ENCODE results near the gene LTA. TPM values are rescaled to one million over a fixed set of nuclear protein-coding genes. Genes with fewer than 3 reads are reported as not detected.

The LTA gene
- polyA plus RNA-seq, 1 of the 3 experiments (the other 2 are of a cell fraction): not detected

- no peaks in the 10 kb centered on the region for H3K36me3 ChIP-seq (replicated peaks in 1 of 2; ENCODE audit: control insufficient read depth in 1 of 2, insufficient read depth in 2 of 2, low read length in 1 of 2)
- no peak for DNase-seq
- 45% methylated on average over 5 of the region's 9 CpGs for WGBS (ENCODE audit: low lambda C conversion rate)
- H3K4me2 ChIP-seq: no peak overlapping the region
- H3K27me3 ChIP-seq (ENCODE audit: insufficient read depth): no peaks in the 10 kb centered on the region
- H2AFZ ChIP-seq (ENCODE audit: low read depth): no peak overlapping the region
- H3K27ac ChIP-seq (ENCODE audit: low read depth in 2 of 2, low read length in 1 of 2): no peak overlapping the region
- no peak for TF ChIP-seq RFX5 (IDR thresholded peaks at IDR 0.05; ENCODE audit: low read length)
- no peak for TF ChIP-seq EP300 (IDR thresholded peaks at IDR 0.05; ENCODE audit: borderline replicate concordance in 1 of 2, low read depth in 1 of 2, low read length in 1 of 2)
- no peak for TF ChIP-seq FOXJ3 (CRISPR knock-in tag; IDR thresholded peaks at IDR 0.05)
- TF ChIP-seq USF1 (IDR thresholded peaks at IDR 0.05; ENCODE audit: borderline replicate concordance, low read depth): no peak
- TF ChIP-seq NRF1 (IDR thresholded peaks at IDR 0.05; ENCODE audit: low read depth, low read length): no peak
- TF ChIP-seq GATA2 (CRISPR knock-in tag; IDR thresholded peaks at IDR 0.05): no peak
- TF ChIP-seq CTCF (IDR thresholded peaks at IDR 0.05): no peak
- TF ChIP-seq JUND (IDR thresholded peaks at IDR 0.05): no peak
- TF ChIP-seq RAD21 (IDR thresholded peaks at IDR 0.05; ENCODE audit: low read length): no peak
- H3F3A ChIP-seq (replicated peaks; ENCODE audit: insufficient read depth): no peaks in the 10 kb centered on the region
- H3K79me2 ChIP-seq (ENCODE audit: insufficient read depth): no peaks in the 10 kb centered on the region
- ChIA-PET POLR2A (no interaction called here), CTCF (interaction anchor here (1.1 to 17.6 kb wide), 3 partner anchors 11 to 38 kb away, joined by 4 to 312 read pairs (median 89); partner anchors contain the start of genes ATP6V1G2, NFKBIL1 and TNF)
- no peak overlapping the region for H3K9ac ChIP-seq
- H3K9me3 ChIP-seq: no peaks in the 10 kb centered on the region
- no peaks in the 10 kb centered on the region for H4K20me1 ChIP-seq (ENCODE audit: insufficient read depth)
- no peaks in the 10 kb centered on the region for H3K9me2 ChIP-seq
- H3K4me1 ChIP-seq (ENCODE audit: control insufficient read depth in 1 of 2, insufficient read depth in 2 of 2, low read depth in 1 of 2, low read length in 1 of 2): peaks cover 0 to 1% of the 10 kb centered on the region in 2 experiments; a peak in 1 of 4 replicates
- H3K4me3 ChIP-seq (ENCODE audit: low read depth in 2 of 2, low read length in 1 of 2): no peak overlapping the region
Observed at GRCh38 chr6:31586599-31587281, 14.7 kb downstream of the LTA start.

DNA sequence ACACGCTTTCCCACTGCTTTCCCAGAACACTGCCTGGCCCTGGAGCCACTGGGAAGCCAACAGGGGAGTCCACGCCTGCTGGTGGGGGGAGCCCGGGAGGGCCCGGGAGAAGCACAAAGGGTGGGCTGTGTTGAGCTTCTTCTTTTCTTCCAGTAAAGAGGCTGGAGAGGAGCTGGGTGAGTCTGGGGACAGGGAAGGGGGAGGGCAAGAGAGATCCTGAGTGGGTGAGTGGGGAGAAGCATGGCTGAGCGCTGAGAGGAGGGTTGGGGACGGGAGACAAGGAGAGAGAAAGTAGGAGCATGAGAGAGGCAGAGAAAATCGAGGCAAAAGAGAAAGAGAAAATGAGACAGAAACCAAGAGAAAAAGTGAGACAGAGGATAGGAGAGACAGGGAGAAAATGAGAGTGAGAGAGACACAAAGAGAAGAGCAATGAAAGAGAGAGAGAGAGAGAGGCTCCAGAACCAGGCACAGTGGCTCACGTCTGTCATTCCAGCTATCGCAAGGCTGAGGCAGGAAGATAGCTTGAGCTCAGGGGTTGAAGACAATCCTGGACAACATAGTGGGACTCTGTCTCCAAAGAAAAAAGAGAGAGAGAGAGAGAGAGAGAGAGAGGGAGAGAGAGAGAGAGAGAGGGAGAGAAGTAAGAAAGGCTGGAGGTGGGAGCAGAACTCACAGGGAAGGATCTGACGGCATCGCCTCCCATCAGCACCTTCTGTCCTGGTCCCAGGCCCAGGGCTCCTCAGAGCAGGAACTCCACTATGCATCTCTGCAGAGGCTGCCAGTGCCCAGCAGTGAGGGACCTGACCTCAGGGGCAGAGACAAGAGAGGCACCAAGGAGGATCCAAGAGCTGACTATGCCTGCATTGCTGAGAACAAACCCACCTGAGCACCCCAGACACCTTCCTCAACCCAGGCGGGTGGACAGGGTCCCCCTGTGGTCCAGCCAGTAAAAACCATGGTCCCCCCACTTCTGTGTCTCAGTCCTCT is 16.0 kb downstream of the LTA start:
- no peak overlapping the region for H3K4me3 ChIP-seq (ENCODE audit: low read depth in 2 of 2, low read length in 1 of 2)
- 82% methylated on average over 11 of the region's 12 CpGs for WGBS (ENCODE audit: low lambda C conversion rate)
- H3K36me3 ChIP-seq (replicated peaks in 1 of 2; ENCODE audit: control insufficient read depth in 1 of 2, insufficient read depth in 2 of 2, low read length in 1 of 2): no peaks in the 10 kb centered on the region
- H3K9me3 ChIP-seq: no peaks in the 10 kb centered on the region
- no peaks in the 10 kb centered on the region for H3K79me2 ChIP-seq (ENCODE audit: insufficient read depth)
- CTCF ChIA-PET: interaction anchor here (1.5 to 17.6 kb wide), 6 partner anchors 7 to 42 kb away, joined by 3 to 312 read pairs (median 14); partner anchors contain the start of genes ATP6V1G2, LTB and NFKBIL1
- H3K27ac ChIP-seq (ENCODE audit: low read depth in 2 of 2, low read length in 1 of 2): no peak overlapping the region
- TF ChIP-seq FOXM1 (IDR thresholded peaks at IDR 0.05; ENCODE audit: low read depth): no peak
- TF ChIP-seq NRF1 (IDR thresholded peaks at IDR 0.05; ENCODE audit: low read depth, low read length): no peak
- TF ChIP-seq GABPA (IDR thresholded peaks at IDR 0.05; ENCODE audit: low read depth): no peak
- TF ChIP-seq SMC3 (IDR thresholded peaks at IDR 0.05; ENCODE audit: low read depth, low read length): no peak
- no peak for TF ChIP-seq USF1 (IDR thresholded peaks at IDR 0.05; ENCODE audit: borderline replicate concordance, low read depth)
- TF ChIP-seq ELF1 (IDR thresholded peaks at IDR 0.05): no peak
- no peak for TF ChIP-seq FOXJ3 (CRISPR knock-in tag; IDR thresholded peaks at IDR 0.05)
- TF ChIP-seq ZBTB33 (IDR thresholded peaks at IDR 0.05; ENCODE audit: borderline replicate concordance, low read depth): no peak
- no peak for TF ChIP-seq NFIC (IDR thresholded peaks at IDR 0.05; ENCODE audit: borderline replicate concordance)
- no peak for TF ChIP-seq CHD2 (IDR thresholded peaks at IDR 0.05; ENCODE audit: low read length, partially characterized antibody)
- TF ChIP-seq, protein P1, sequence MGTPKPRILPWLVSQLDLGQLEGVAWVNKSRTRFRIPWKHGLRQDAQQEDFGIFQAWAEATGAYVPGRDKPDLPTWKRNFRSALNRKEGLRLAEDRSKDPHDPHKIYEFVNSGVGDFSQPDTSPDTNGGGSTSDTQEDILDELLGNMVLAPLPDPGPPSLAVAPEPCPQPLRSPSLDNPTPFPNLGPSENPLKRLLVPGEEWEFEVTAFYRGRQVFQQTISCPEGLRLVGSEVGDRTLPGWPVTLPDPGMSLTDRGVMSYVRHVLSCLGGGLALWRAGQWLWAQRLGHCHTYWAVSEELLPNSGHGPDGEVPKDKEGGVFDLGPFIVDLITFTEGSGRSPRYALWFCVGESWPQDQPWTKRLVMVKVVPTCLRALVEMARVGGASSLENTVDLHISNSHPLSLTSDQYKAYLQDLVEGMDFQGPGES (IDR thresholded peaks at IDR 0.05; ENCODE audit: low read depth, low read length): no peak
- no peak for TF ChIP-seq MEF2A (IDR thresholded peaks at IDR 0.05; ENCODE audit: borderline replicate concordance, low read depth)
- no peaks in the 10 kb centered on the region; a peak in 1 of 4 replicates for H3K4me1 ChIP-seq (ENCODE audit: control insufficient read depth in 1 of 2, insufficient read depth in 2 of 2, low read depth in 1 of 2, low read length in 1 of 2)
- H3F3A ChIP-seq (replicated peaks; ENCODE audit: insufficient read depth): no peaks in the 10 kb centered on the region
- no peaks in the 10 kb centered on the region for H3K9me2 ChIP-seq
- H3K9ac ChIP-seq: no peak overlapping the region
- no peak overlapping the region for H3K4me2 ChIP-seq
- no peak overlapping the region for H2AFZ ChIP-seq (ENCODE audit: low read depth)
- H4K20me1 ChIP-seq (ENCODE audit: insufficient read depth): no peaks in the 10 kb centered on the region
- H3K27me3 ChIP-seq (ENCODE audit: insufficient read depth): no peaks in the 10 kb centered on the region
- DNase-seq: no peak
- POLR2A ChIA-PET: no interaction called here
